Uterus (tissue), 4 donors: Measurements from ENCODE around the gene ZNF581. TPM values are rescaled to one million over a fixed set of nuclear protein-coding genes. Genes with fewer than 3 reads are reported as not detected.

Experiments used
- DNase-seq, 2 donors: peaks; one replicate each; pipeline ENCODE4 v3.0.0-alpha.2; 2019 to 2020
- H3K27ac ChIP-seq, 2 donors: fragments of 200-600 bp; sonication (generic); 1 replicate in 1 of 2; 2 replicates in 1 of 2; pipeline ENCODE4 v1.5.1; 2016 to 2018
- H3K27me3 ChIP-seq, 2 donors: fragments of 200-600 bp; sonication (generic); one replicate each; pipeline ENCODE4 v1.5.1; 2018 to 2019; ENCODE audit warnings: control low read depth in 1 of 2
- H3K36me3 ChIP-seq, 2 donors: fragments of 200-600 bp; sonication (generic); one replicate each; pipeline ENCODE4 v1.5.1; 2019; ENCODE audit warnings: control low read depth in 1 of 2
- H3K4me1 ChIP-seq, 2 donors: fragments of 200-600 bp; sonication (generic); one replicate each; pipeline ENCODE4 v1.5.1; 2018 to 2019; ENCODE audit warnings: control low read depth in 1 of 2
- H3K4me3 ChIP-seq, 2 donors: fragments of 200-600 bp; sonication (generic); 1 replicate in 1 of 2; 2 replicates in 1 of 2; pipeline ENCODE4 v1.5.1; 2018 to 2019; ENCODE audit warnings: mild to moderate bottlenecking in 1 of 2
- H3K9me3 ChIP-seq, 2 donors: fragments of 200-600 bp; sonication (generic); one replicate each; pipeline ENCODE4 v1.5.1; 2019; ENCODE audit warnings: control low read depth in 1 of 2
- CTCF ChIP-seq, 4 experiments: fragments of 200-600 bp in 2 of 4; fragments of 450-650 bp in 2 of 4; sonication (generic) in 2 of 4; IDR thresholded peaks; one replicate each; pipeline ENCODE4 v1.5.1; 2016 to 2019; ENCODE audit warnings: antibody characterized with exemption in 4 of 4, mild to moderate bottlenecking in 2 of 4, moderate library complexity in 1 of 4
- POLR2A ChIP-seq, 2 donors: fragments of 450-650 bp; IDR thresholded peaks; one replicate each; pipeline ENCODE4 v1.6.1; 2016; ENCODE audit warnings: antibody characterized with exemption in 2 of 2, mild to moderate bottlenecking in 1 of 2, moderate library complexity in 1 of 2
- intact Hi-C: fragments of 100-400 bp; cut with DNase I; formaldehyde crosslinking; loops from one replicate; pipeline ENCODE4 v1.15.1; 2023; ENCODE audit warnings: low total_unique reads
- total RNA-seq, 4 donors: library from RNA; depleted of rRNA in 3 of 4; stranded (reverse); fragments of >200 nt in 3 of 4; gene quantifications; one replicate each; pipeline versions ENCODE4 v1.1.0 to v1.2.4, GENCODE V29; 2014 to 2023
- donor health status: DM: yes; HTN: yes; CAD: no.

The ZNF581 gene
- total RNA-seq, 4 donors from 2014 or later: 2.8 to 30.3 (median 12.8) TPM

DNA sequence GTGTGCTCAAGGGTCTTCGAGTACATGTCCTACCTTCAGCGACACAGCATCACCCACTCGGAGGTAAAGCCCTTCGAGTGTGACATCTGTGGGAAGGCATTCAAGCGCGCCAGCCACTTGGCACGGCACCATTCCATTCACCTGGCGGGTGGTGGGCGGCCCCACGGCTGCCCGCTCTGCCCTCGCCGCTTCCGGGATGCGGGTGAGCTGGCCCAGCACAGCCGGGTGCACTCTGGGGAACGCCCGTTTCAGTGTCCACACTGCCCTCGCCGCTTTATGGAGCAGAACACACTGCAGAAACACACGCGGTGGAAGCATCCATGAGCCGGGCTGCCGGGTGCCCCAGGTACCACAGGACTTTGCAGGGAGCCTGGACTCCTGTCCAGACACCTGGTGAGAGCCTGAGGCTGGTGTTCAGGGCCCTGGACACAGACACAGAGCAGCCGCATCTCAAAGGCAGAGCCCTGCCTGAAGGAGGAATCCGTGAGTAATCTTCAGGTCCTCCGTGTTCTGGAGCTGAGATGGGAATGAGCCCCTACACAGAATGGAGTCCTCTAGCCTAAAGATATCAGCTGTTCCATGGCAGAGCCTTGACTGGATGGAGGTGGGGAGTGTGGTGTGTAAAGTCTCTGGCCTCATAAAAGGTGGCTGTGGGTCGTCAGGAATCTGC, 1.5 kb downstream of the ZNF581 start:
- Histone ChIP-seq H3K4me1 (peaks cover 0 to 23% of the 10 kb centered on the region in 2 donors), H3K9me3 (no peaks in the 10 kb centered on the region), H3K27me3 (no peaks in the 10 kb centered on the region), H3K4me3 (no peak overlapping the region), H3K36me3 (no peaks in the 10 kb centered on the region), H3K27ac (no peak overlapping the region)
- intact Hi-C loops: loop anchor here (10.0 kb wide), 1 partner anchor 530 kb away; the partner anchor contains the start of gene PPP1R12C
- TF ChIP-seq CTCF (IDR thresholded peaks at IDR 0.05): no peak
- TF ChIP-seq POLR2A (IDR thresholded peaks at IDR 0.05): no peak
- no peak for DNase-seq

DNA sequence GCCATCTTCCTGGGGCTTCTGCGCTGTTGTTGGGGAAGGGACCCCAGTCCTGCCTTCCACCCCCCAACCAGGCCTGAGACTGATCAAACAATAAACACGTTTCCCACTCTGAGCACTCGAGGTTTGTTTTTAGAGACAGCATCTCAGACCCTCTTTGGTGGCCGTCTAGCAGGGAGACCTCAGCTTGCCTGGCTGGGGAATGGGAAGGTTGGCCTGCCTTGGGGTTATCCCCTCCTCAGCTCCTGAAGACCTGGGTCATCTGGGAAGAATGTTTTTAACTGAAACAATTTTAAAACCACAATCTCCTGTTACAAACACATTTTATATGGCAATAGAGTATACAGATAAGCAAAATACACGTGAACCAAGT, 2.0 kb downstream of the ZNF581 start:
- Histone ChIP-seq H3K27ac (no peak overlapping the region), H3K4me3 (no peak overlapping the region), H3K36me3 (no peaks in the 10 kb centered on the region), H3K9me3 (no peaks in the 10 kb centered on the region), H3K4me1 (peaks cover 0 to 18% of the 10 kb centered on the region in 2 donors), H3K27me3 (no peaks in the 10 kb centered on the region)
- no peak for TF ChIP-seq POLR2A (IDR thresholded peaks at IDR 0.05)
- DNase-seq: no peak
- intact Hi-C loops: loop anchor here (10.0 kb wide), 1 partner anchor 531 kb away; the partner anchor contains the start of gene PPP1R12C

DNA sequence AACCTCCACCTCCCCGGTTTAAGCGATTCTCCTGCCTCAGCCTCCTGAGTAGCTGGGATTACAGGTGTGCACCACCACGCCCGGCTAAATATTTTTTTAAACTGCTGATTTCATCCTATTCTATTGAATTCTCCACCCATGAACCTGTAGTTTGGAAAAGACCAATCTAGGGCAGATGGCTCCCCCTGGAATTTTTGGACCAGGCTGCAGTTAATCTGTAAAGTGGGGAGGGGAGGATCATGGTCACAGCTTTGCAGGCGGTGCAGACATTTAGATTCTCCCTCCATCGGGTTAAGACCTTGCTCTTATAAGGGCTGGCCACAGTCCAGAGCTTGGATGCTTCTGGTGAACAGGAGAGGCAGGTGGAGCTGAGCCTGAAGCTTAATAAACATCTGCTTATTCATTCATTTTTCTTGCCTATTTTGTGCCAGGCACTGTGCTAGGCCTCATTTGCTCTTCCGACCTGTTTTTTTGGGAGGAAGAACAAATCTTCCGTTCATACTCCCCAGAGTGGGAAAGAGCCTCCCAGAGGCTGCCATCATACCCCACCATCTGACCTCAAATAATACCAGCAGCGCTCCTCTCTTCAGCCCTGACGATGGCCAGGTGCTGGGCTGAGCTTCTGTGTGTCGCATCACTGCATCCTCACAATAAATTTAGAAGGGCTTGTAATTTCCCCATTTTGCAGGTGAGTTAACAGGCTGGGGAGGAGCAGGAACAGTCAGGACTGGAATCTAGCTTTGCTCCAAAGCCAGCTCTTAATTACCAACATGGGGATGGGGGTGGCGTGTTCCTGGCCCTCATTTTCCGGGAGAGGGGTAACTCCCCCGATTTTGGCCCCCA, 3.7 kb downstream of the ZNF581 start:
- H3K27ac ChIP-seq: peak overlapping the region; percentile 86
- TF ChIP-seq CTCF (IDR thresholded peaks at IDR 0.05) (no peak), POLR2A (IDR thresholded peaks at IDR 0.05) (no peak)
- H3K9me3 ChIP-seq: no peaks in the 10 kb centered on the region
- H3K4me3 ChIP-seq: peak overlapping the region; percentile 54 to 70
- no peaks in the 10 kb centered on the region for H3K36me3 ChIP-seq
- DNase-seq: no peak
- H3K4me1 ChIP-seq: peaks cover 0 to 16% of the 10 kb centered on the region in 2 donors
- H3K27me3 ChIP-seq: no peaks in the 10 kb centered on the region
- intact Hi-C loops: loop anchor here (10.0 kb wide), 1 partner anchor 532 kb away; the partner anchor contains the start of gene PPP1R12C

DNA sequence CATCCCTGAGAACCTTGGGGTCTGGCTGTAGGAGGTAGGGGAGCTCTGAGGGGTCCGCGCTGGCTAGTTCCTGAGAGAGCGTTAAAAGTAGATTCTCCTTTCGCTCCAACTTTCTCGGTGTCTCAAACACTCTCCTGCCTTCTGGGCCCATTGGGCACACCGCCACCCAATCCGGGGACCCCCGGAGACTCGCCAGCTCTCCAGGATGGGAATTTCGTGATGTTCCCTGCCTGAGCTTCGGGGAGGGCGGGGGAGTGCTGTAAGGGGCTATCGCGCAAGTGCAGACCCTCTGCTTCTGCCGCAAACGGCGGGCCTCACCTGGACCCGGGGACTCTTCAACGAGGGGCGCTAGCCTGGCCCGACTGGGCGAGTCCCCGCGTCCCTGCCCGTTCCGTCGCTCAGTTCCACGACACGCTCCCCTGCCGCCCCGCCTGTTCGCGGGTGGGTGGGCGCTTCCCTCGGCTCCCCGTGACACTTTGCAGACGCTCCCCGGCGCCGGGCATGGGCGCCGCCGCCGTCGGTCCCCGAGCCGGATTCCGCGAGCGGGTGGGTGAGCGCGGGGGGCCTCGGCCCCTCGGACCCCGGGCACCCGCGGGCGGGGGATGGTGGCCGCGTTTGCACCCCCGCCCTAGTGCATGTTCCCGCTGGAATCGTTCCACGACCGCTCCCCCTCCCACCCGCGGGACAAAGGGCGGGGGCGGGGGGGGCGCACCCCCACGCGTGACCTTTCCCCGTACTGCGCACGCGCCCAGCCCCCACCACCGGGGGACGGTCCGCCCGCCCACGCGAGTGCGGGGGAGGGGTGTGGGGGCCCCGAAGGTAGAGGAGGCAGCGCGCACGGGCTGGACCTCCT, 4.5 kb downstream of the ZNF581 start, which contains the start of gene CCDC106:
Gene CCDC106 (plus strand): TSS at position 481 of the 853 bp plus-strand sequence. CDS start 835 bp downstream, outside the sequence.
- intact Hi-C loops: loop anchor here (10.0 kb wide), 1 partner anchor 533 kb away; the partner anchor contains the start of gene PPP1R12C
- Histone ChIP-seq H3K36me3 (no peaks in the 10 kb centered on the region), H3K4me3 (peak within 1 kb of the TSS; percentile 54 to 70), H3K27me3 (no peaks in the 10 kb centered on the region), H3K4me1 (peaks cover 0 to 12% of the 10 kb centered on the region in 2 donors), H3K27ac (peak within 1 kb of the TSS; percentile 86), H3K9me3 (no peaks in the 10 kb centered on the region)
- TF ChIP-seq CTCF (IDR thresholded peaks at IDR 0.05) (peak in 1 of 4 experiments; percentile 12), POLR2A (IDR thresholded peaks at IDR 0.05) (peak in 1 of 2 donors; percentile 23)
- peak; percentile 78 to 81 for DNase-seq
